Stimulated activated CD4-positive, alpha-beta T cell treated with anti-CD3 and anti-CD28 coated beads, Interleukin-4, amount 100 ng/mL, for 1 hour (primary cell): ENCODE data around the gene ANXA4.
"Not testable (repeated sequence)": the region's sequence is repeated elsewhere in the genome, so short reads cannot be mapped to it uniquely, and the experiment has no call there.

ENCODE experiments used
- DNase-seq: peaks from one replicate; pipeline ENCODE4 v3.0.0-alpha.2; 2020

Gene ANXA4

DNA sequence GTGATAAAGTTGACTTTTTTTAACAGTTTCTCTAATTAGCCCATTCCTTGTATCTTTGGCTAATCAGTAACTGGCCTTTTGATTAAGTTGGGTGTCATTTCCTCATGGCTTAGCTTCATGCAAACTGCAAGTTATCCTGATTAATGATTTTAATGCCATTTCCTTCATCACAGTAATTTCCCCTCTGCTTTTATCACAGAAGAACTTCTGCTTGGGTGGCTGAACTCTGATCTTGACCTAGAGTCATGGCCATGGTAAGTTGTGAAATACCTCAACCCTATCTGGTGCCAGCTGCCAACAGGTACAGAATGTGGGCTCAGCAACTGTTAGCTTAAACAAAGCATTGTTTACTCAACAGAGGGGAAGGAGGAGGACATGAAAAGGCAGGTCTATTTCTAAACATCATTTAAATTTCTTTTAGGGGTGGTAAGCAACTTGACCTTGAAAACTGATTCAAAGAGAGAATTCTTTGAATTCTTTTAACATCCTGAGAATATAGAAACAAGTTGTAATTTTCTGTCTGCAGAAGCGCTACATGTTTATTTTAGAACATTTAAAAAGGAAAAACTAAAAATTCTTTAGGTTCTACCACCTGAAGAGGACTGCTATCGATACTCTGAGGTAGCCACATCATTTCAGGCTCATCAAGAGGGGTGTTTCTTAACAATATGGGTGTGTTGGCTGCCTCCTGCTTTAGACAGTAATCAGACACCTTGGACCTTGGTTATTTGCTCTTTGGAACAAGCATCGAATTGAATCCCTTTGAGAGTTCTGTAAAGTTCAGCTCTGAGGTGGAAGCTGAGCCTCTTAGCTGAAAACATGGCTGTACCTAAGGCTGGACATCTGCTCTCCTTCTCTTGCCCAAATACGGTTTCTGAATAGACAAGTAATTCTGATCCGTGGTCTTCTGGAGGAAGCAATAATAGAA lies 39.7 kb downstream of the ANXA4 start:
- DNase-seq = no peak

DNA sequence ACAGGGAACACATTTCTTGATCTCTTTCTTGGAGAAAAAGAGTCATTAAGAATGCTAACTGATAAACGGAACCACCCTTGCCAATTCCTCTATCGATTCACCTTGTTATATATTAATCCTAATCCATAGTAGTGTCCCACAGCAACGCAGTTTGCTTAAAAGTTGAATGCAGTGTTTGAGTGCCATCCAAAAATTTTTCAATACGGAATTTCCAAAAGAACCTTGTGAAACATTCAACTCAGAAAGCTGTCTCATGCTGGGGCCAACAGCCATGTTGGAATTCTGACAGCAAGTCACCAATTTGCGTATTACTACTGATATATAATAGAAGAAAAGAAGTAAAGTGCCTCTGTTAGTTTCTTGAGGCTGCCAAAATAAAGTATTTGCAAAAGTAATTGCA lies 42.3 kb downstream of the ANXA4 start:
- no peak for DNase-seq

DNA sequence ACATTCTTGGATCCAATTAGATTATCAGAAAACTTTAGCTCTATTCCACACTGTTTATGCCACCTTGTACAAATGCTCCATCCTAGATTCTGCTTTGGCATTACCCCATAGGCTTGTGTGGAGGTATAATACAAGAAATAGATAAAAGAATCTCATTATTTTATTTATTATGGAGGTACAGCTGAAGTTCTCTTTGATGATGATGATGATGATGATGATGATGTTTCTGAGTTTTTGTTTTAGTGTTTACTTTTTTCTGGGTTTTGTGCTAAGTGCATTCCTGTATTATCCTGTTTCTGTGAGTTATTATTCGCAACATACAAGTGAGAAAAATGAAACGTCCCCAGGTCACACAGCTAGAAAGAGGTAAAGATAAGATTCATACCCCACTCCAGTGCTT lies 43.4 kb downstream of the ANXA4 start:
- DNase-seq = no peak

DNA sequence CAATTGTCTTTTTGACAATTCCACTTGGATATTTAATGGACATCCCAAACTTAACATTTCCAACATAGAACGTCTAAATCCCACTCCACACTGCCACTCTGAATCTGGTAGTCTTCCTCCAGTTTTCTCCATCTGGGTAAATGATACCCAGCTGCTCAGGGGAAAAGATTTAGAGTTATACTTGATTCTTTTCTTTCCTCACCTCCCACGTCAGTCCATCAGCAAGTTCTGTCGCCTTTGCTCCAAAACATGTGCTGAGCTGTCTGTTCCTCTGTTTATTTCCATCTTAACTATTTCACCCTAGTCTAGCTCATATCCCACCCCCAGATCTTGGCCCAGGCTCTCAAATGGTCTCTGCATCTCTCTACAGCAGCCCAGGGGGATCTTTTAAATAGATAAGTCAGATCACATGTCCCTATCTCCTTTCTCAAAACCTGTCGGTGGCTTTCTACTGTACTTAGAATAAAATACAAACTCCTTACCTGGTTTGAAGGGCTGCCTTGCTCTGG lies 44.2 kb downstream of the ANXA4 start:
- no peak for DNase-seq

DNA sequence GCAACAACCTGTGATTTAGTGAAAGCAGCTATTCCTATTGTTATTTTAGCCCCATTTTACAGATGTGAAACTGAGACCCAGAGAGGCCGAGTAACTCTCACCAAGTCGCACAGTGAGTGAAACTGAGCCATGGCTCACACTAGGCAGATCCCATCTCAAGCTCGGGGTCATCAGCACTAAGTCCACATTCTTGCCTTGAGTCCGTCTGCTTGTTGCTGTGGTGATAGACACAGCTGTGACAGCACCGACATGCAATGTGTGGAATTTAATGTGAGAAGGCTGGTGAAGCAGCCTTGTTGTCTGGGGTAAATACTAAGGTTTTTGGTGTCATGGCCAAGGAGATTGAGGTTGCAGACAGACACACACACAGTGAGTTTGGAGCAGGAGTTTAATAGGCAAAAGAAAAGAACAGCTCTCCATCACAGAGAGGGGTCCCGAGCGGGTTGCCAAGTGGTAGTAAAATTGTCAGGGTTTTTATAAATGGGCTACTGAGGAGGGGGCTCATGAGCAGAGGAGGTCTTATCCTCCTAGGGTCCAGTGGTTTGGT lies 47.3 kb downstream of the ANXA4 start:
- DNase-seq = no peak

DNA sequence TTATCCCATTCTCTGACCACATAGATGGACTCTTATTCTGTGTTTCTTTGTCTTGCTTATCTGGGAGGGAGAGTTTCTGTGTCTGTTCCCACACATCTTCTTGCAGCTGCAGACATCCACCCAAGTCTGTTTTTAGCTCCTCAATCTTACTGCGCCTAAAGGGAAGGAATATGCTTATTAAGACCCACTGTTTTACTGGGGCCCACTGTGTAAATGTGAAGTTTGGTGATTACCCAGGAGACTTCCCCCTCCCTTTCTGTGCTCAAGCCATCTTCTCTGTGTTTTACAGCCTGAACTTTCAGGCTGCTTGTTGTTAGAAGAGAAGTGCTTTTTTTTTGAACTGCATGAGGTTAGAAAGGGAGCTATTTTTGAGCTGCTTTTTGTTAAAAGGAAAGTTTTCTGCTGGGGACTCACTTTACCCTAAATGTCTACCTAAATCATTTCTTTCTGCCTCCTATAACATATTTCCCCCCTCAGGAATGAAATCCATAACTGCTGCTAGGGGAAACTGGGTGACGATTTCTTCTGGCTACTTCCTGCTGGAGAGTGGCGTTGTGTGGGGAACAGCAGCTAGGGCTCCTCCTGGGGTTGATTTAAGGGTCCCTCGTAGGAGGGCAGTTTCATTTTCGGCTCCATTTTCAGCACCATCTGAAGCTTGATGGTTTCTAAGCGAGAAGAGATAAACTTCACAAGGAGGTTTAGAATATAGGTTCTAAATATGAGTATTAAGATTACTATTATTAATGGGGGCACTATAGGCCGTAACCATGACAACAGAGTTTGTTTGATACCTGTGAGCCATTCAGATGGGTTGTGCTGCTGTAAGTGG lies 48.1 kb downstream of the ANXA4 start:
- DNase-seq = no peak

DNA sequence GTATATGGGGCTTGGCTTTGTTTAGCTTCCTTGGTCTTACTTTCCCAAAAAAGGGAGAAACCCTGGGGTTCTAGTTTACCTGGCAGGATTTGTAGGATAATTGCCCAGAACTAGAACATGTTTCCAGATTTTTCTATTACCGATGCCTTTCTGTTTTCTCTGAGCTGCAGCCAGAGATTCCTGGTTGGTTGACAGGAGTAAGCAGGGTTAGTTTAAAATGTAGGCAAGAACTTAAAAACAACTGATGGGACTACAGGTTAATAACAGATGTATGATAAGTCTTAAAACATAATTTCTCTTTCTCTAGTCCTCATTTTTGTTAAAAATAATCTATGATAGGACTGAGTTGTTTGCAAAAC lies 48.6 kb downstream of the ANXA4 start:
- no peak for DNase-seq

DNA sequence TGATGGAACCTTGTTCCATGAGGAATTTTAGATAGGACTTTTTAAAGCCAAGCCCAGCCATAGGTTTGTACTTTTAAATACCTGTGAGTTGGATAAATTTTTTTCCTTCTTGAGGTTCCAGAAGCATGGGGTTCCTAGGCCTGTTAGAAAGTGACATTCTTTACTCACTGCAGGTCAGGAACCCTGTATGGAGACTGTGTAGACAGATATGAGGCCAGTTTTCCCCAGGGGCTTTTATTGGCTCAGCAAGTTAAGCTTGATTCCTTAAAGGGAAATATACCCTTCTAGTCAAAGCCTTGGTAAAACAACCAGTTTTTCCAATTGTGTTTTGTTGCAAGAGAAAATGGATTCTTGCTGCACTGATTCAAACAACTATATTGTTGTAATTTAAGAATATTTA lies 49.1 kb downstream of the ANXA4 start:
- DNase-seq = no peak

DNA sequence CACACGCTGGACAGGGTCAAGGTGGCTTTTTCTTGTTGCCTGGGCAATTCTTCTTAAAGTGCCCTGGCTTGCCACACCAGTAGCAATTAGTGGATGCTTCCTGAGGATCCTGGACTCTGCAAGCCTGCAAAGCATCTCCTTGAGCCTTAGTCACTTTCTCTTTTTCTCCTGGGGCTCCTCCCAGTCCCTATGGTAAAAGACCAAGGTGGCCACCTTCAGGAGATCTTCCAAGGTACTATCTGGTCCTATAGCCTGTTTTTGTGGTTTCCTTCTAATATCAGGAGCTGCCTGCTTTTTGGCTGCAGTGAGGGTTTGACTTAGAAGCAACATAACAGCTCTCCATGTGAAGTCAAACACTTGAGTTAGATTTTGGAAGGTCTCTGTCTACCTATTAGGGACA lies 54.2 kb downstream of the ANXA4 start:
- DNase-seq = no peak

DNA sequence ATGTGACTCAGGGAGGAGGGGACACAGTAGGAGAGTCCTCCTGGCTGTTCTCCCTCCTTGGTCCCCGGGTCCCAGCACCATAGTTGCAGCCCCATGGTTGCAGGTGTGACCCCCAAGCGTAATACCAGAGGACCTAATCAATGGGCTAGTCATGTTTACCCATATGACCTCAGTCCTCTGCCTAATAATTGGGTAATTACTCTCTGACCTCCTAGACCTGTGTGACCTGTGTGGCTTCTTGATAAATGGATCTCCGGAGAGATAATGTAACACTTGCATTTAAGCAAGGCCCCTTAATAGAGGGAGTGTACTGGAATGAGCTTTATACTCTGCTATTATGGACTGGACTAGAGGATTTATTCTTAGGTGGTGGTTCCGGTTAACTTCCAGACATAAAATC lies 55.3 kb downstream of the ANXA4 start:
- no peak for DNase-seq

DNA sequence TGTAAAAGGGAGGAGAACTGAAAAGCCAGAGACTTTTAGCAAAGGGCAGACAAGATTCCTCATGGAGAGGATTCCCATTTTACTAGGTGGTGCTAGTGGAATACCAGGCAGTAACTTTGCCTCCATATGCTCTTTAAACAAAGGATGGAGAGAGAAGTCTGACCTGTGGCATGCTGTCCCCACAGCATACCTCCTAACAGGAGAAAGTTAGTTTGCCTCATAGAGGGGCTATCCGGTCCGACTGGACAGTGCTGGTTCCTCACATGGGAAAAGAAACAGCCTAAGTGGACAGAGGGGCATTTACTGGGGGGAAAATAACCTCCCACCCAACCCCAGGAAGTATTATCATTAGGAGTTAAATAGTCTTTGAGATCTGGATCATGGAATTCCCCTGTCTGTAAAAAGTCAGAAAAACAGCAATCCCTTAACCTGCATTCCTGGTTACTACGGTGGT lies 55.9 kb downstream of the ANXA4 start:
- DNase-seq = no peak

DNA sequence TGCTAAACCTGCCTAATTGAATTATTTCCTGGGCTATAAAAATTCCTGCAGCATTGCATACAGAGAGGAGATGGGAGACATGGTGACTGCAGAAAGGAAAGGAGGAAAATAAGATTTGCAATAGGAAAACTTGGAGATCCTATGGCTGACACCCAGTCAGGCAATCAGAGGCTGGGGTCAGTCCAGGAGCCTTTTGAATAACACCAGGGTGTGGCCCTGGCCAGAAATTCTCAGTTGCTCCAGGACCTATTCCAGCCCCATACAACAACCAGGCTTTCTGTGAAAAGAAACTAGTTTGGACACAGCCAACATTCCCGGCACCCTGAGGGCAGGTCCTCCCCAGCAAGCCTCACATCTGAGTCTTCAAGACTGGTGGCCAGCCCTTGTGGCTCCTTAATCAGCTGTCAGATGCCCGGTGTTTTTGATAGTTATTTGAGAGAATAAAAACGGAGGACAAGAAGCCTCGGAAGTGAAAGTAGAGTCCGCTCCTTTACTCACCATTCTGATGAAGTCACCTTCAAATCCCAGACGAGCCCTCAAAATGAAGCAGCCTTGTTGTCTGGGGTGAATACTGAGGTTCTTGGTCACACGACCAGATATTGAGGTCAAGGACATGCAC lies 56.5 kb downstream of the ANXA4 start:
- DNase-seq = no peak

DNA sequence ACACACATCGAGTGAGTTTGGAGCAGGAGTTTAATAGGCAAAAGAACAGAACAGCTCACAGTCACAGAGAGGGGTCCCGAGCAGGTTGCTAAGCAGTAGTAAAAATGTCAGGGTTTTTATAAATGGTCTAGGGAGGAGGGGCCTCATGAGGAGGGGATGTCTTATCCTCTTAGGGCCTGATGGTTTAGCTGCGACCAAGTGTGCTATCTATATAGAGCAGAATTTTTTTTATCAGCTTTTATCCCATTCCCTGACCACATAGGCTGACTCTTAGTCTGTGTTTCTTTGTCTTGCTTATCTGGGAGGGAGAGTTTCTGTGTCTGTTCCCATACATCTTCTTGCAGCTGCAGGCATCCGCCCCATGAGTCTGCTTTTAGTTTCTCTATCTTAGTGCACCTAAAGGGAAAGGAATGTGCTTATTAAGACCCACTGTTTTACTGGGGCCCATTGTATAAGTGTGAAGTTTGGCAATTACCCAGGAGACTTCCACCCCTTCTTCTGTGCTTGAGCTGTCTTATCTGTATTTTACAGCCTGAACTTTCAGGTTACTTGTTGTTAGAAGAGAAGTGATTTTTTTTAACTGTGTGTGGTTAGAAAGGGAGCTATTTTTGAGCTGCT lies 57.1 kb downstream of the ANXA4 start:
- no peak for DNase-seq

DNA sequence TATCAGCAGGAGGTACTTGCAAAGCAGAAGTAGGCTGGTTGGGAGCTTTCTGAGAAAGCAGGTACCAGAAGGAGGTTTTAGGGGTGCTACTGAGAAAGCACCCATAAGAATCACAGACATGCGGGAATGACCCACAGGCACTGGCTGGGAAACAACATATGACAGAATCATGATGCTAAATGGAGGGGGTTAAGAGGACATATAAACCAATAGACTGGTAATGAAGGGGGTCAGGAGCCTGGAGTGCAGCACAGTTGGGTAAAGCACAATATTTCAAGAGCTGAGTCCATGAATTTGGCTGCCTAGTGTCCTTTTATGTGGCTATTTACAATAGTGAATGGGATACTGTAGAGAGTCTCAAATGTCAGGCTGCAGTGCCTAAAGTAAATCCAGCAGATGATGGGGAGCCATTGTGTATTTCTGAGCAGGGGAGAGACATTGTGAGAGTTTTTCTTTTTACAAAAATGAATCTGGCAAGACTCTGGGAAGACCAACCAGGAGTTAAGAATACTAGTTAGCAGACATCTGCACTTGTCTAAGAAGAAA lies 59.9 kb downstream of the ANXA4 start:
- DNase-seq = no peak

DNA sequence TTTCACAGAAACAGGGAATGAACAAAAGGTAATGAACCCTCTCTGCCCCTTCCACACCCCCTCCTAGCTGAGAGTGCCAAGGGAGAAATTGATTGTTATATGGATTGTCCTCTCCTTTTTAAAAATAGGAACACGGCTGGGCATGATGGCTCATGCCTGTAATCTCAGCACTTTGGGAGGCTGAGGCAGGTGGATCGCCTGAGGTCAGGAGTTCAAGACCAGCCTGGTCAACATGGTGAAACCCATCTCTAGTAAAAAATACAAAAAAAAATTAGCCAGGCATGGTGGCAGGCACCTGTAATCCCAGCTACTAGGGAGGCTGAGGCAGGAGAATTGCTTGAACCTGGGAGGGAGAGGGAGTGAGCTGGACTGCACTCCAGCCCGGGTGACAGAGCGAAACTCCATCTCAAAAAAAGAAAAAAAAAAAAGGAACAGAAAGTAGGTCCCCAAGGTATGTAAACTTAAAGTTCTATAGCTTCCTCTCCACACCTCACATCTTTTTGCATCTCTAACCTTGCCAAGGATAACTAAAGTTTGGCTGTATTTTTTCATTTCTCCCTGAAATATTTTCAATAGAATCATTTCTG lies 60.9 kb downstream of the ANXA4 start:
- DNase-seq = not testable (repeated sequence)

DNA sequence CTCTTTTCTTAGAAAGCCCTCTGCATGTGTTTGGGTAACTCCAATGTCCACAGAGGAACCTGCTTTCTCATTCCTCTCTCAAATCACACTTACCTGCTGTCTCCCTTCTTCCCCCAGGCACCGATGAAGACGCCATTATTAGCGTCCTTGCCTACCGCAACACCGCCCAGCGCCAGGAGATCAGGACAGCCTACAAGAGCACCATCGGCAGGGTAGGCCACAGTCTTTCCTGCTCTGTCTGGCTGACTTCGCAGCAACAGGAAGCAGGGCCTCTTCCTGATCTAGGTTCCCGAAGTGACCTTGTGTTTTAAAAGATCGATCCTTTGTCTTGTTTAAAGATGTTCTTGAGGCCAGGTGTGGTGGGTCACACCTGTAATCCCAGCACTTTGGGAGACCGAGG lies 62.5 kb downstream of the ANXA4 start:
- DNase-seq = no peak

DNA sequence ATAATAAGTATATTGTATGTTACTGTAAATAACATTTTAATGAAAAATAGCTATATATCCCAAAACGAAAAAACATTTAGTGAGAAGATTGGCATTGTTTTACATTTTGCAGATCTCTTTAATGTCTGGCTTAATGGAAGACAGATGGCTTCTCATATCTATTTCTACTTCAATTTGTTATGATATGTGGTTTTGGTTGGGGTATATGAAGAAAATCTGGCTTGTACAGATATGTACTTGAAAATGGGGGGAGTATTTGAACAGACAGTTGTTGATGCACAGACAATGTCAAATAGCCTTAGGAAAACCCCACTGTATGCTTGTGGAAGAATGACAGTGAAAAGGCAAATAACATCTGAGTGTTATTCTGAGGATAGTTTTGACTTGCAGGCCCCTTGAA lies 64.0 kb downstream of the ANXA4 start:
- no peak for DNase-seq

DNA sequence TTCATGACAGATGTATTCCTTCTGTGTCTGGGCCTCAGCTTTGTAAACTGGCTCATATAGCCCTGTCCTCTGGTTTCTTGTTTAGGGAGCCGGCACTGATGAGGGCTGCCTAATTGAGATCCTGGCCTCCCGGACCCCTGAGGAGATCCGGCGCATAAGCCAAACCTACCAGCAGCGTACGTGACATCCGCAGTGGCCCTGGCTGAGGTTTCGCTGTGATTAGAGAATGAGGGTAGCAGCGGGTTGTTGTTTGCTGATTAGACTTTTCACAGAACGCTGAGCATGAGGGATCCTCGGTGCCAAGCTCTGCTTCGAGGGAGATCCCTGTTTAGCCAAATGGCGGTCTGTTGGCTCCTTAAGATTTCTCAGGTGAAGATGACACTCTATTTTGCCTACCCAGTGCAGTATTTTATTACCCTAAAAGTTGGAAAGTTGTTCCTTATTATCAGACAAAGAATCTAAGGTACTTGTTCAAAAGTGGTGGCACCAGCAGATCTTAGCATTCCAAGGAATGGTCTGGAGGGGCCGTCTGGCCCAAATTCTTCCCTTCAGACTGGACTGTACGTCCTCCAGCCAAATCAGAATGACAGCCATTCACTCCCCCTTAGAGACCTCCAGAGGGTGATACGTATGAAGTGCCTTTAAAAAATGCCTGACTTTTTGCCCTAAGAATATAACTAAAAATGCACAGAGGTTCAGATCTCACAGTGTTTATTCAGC lies 66.0 kb downstream of the ANXA4 start:
- no peak for DNase-seq

DNA sequence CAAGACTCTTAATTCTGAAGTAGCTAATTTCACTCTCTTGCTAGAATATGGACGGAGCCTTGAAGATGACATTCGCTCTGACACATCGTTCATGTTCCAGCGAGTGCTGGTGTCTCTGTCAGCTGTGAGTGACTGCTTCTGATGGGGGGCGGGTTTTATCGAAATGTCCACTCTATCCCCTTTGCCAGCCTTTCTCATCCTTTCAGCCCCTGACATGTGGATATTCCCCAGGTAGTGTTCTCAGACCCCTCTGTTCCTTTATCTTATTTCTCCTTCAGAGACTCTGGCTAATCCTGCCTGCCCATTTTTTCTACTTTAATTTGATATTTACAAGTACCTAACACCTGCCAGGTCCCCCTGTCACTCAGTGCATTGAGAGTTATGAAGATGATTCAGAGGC lies 68.6 kb downstream of the ANXA4 start:
- DNase-seq = no peak

DNA sequence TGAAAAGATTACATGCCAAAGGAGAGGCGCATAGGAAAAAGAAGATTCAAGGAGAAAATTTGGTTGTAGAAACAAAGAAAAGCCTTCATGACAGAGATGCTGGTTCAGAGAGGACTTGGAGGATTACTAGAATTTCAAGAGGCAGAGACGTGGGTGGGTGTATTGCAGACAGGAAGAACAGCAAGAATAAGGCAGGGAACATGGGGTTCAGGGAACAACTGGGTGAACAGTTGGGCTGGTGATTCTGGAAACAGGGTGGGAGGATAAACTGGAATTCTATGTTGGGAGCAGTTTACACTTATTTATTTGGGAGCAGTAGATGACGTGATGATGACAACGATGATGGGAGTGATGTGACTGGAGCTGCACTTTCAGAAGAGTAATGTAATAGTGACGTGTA lies 69.1 kb downstream of the ANXA4 start:
- no peak for DNase-seq

DNA sequence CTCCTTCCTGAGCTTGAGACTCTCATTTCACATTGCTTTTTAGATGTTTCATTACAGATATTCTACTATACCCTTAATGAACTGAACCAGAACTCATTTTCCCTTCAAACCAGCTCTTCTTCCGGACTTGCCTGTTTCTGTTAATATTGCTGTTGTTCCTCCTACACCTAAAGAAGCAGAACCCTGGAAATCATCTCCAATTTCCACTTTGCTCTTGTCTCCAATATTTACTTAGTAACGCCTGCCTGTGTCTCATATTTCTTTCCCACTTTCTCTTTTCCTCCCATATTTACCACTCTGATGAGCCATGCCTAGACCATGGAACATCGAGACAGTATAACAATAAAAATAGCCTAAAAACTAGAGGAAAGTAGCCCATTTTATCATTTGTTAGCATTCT lies 69.7 kb downstream of the ANXA4 start:
- DNase-seq = no peak
